ENCODE measurements around the gene SRGAP2C. TPM values are rescaled to one million over a fixed set of nuclear protein-coding genes. Genes with fewer than 3 reads are reported as not detected.
"Not testable (repeated sequence)": the region's sequence is repeated elsewhere in the genome, so short reads cannot be mapped to it uniquely, and the experiment has no call there.

SRGAP2C gene
- polyA plus RNA-seq, 1 donor from 2014 or later = 2.7 TPM

GRCh38 chr1:121207328-121207727 lies 22.6 kb downstream of the SRGAP2C start:
- H3K36me3 Mint-ChIP-seq, H3K4me3 Mint-ChIP-seq, H3K27ac Mint-ChIP-seq, H3K4me1 Mint-ChIP-seq, H3K9me3 Mint-ChIP-seq, H3K27me3 Mint-ChIP-seq: not testable (repeated sequence)

DNA sequence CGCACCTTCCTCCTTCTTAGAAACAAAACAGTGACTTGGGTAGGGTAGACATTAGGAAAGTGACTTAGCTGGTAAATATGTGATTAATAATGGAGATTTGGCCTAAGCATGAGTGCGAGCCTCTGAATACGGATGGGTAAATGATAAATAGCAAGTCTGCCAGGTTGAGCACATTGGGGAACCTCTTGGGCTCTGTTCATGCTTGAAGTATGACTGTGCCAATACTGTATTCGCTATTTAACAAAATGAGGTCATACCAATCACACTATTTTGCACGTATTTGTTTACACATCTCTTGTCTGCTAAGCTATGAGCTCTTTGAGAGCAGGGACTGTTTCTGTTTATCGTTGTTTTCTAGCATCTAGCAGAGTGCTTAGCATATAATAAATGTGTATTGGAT lies 23.6 kb downstream of the SRGAP2C start:
- not testable (repeated sequence) for H3K9me3 Mint-ChIP-seq, H3K4me3 Mint-ChIP-seq, H3K27ac Mint-ChIP-seq, H3K4me1 Mint-ChIP-seq, H3K27me3 Mint-ChIP-seq, H3K36me3 Mint-ChIP-seq

DNA sequence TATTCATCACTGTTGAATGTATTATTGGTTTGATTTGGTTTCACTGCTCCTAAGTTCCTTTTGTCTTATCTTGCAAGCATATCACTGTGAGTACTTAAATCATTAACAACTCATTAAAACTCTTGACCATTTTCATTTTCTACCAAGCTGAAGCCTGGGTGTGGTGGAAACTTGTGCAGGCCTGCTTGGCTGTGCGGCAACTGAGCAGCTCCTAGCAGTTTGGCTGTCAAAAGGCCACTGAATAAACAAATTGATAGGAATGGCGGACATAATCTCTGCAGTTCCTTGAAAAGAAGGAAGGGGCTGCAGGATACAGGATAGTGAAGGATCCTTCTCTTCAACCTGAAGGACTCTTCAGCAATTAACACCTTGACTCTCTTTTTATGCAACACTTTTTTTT lies 26.0 kb downstream of the SRGAP2C start:
- not testable (repeated sequence) for H3K27ac Mint-ChIP-seq, H3K4me3 Mint-ChIP-seq, H3K36me3 Mint-ChIP-seq, H3K27me3 Mint-ChIP-seq, H3K9me3 Mint-ChIP-seq, H3K4me1 Mint-ChIP-seq

DNA sequence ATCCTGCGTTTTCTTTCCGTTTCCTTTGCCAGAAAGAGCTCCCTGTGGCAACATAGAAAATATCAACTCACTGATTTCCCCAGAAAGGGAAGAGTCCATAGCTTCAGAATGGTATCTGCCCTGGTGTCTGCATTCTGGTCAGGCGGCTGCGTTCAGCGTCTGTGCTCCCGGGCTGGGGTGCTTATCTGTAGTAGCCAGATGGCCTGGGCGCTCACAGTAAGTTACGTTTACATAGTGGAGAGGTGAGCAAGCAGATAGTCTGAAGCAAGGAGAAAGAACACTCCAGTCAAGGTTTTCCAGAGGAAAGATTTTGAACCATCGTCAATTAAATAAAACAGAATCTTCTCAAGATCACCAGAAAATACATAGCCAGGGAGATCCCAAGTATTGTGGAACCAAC lies 28.7 kb downstream of the SRGAP2C start:
- not testable (repeated sequence) for H3K27me3 Mint-ChIP-seq, H3K36me3 Mint-ChIP-seq, H3K4me3 Mint-ChIP-seq, H3K4me1 Mint-ChIP-seq, H3K9me3 Mint-ChIP-seq, H3K27ac Mint-ChIP-seq

DNA sequence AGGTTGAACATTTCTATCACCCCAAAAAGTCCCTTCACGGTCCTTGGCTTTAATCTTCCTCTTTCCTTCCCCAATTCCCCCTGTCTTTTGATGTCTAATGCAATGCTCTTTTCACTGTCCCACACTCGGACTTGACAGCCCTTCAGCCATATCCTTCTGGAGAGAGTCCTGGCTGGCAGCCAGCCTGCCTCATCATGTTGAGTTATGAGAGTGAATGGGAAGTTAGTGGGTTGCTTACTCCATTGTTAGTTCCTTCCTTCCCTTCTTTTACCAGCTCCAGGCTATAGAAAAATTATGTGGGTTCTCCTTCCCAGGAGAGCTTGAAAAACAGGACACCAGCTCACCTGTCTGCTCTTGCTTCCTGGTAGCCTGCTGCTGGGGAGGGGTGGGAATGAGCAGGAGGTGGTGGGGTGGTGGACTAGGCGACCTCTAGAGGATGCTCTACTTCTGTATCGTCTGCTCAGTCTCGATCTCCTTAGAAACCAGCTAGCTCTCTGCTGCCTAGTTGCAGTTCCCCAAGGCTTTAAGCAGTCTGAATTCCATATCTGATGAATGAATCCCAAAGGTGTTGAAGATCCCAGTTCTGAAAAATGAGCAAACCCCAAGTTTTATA lies 29.9 kb downstream of the SRGAP2C start:
- not testable (repeated sequence) for H3K4me1 Mint-ChIP-seq

DNA sequence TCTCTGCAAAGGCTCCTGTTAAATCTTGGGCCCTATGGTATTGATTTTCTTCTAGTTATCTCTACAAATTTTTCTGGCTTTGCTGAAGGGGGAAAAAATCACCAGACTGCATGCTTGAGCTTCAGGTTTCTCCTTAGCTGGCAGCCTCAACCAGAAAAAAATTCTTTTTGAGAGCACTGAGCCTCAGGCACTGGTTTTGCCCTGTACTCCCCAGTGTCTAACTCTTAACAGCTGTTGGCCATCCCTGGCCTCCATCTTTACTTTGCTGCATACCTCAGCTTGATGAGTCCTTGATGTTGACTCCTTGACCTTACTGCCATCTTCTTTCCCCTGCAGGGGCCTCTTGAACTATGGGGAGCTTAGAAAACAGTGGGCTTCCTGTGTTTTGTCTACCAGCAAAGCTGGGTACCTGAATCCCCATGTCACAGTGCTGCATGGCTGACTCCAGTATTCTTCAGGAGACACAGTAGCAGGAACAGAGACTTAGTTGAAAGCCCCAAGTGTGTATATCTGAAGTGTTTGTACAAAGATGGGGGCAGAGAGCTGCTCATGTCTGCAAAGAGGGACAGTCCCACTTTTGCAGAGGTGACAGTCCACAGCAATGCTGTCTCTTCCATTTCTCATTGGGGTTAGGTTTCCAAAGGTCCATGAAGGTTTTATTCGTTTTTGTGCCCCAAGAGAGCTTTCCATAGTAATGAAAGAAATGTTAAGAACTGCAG lies 31.1 kb downstream of the SRGAP2C start:
- H3K36me3 Mint-ChIP-seq, H3K9me3 Mint-ChIP-seq, H3K4me3 Mint-ChIP-seq, H3K4me1 Mint-ChIP-seq, H3K27ac Mint-ChIP-seq, H3K27me3 Mint-ChIP-seq: not testable (repeated sequence)

More for the DNA sequence above, 29.9 kb downstream of the SRGAP2C start:
- not testable (repeated sequence) for H3K4me3 Mint-ChIP-seq, H3K36me3 Mint-ChIP-seq, H3K27ac Mint-ChIP-seq, H3K9me3 Mint-ChIP-seq, H3K27me3 Mint-ChIP-seq

DNA sequence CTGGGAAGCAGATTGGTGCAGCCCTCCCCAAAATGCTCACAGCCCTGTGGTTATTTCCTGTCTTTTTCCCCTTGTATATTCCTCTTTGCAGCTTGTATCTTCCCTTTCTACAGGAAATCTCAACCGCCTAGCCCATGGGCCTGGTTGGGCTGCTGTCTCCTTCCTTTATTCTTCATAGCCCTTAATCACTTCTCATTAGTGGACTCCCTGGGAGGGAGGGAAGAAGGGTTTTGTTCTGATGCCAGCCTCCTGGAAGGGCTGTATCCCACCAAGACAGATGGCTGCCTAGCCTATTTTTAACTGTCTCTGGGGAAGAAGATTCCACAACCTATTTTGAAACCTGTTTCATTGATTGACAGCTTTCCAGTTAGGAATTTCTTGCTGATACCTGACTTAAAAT lies 31.9 kb downstream of the SRGAP2C start:
- not testable (repeated sequence) for H3K4me1 Mint-ChIP-seq, H3K4me3 Mint-ChIP-seq, H3K9me3 Mint-ChIP-seq, H3K27me3 Mint-ChIP-seq, H3K36me3 Mint-ChIP-seq, H3K27ac Mint-ChIP-seq

GRCh38 chr1:121221770-121222169 lies 37.0 kb downstream of the SRGAP2C start:
- H3K9me3 Mint-ChIP-seq, H3K36me3 Mint-ChIP-seq, H3K27me3 Mint-ChIP-seq: not testable (repeated sequence)
- peaks cover 3 to 10% (median 5%) of the 10 kb centered on the region in 3 donors for H3K4me1 Mint-ChIP-seq
- H3K4me3 Mint-ChIP-seq = peak overlapping the region in 1 of 4 donors; percentile 5
- H3K27ac Mint-ChIP-seq = peak overlapping the region in 2 of 3 donors; percentile 43 to 90

DNA sequence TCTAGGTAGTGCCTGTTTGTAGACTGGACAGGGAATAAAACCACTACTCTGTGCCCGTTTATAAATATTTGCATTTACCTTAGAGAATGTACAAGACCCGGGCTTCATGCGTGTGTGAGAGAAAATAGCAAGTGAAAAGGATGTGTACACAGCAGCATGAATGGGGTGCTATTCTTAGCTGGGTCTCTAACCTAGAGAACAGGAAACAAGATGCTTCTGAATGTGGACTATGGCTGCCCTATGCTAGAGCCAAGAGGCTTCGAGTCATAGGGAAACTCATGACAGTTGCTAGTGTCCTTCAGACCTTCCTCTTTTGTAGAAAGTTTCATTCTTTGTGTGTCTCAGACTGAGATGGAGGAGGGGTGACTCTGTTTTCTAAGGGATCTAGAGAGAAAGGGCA lies 39.9 kb downstream of the SRGAP2C start:
- H3K27me3 Mint-ChIP-seq, H3K9me3 Mint-ChIP-seq, H3K36me3 Mint-ChIP-seq: not testable (repeated sequence)
- Mint-ChIP-seq H3K4me3 (peak overlapping the region in 2 of 4 donors; percentile 45 to 65), H3K27ac (peak overlapping the region in 1 of 3 donors; percentile 74), H3K4me1 (peaks cover 3 to 10% (median 5%) of the 10 kb centered on the region in 3 donors)

- not testable (repeated sequence) for H3K27ac Mint-ChIP-seq, H3K9me3 Mint-ChIP-seq, H3K36me3 Mint-ChIP-seq, H3K27me3 Mint-ChIP-seq, H3K4me3 Mint-ChIP-seq
- H3K4me1 Mint-ChIP-seq = peaks cover 3 to 10% (median 5%) of the 10 kb centered on the region in 3 donors
Measured at GRCh38 chr1:121226295-121226904, 41.6 kb downstream of the SRGAP2C start.

- not testable (repeated sequence) for H3K27ac Mint-ChIP-seq, H3K4me1 Mint-ChIP-seq, H3K9me3 Mint-ChIP-seq, H3K4me3 Mint-ChIP-seq, H3K36me3 Mint-ChIP-seq, H3K27me3 Mint-ChIP-seq
Measured at GRCh38 chr1:121226925-121227324, 42.1 kb downstream of the SRGAP2C start.

GRCh38 chr1:121227544-121228330 lies 43.0 kb downstream of the SRGAP2C start:
- H3K27ac Mint-ChIP-seq, H3K4me3 Mint-ChIP-seq, H3K36me3 Mint-ChIP-seq, H3K9me3 Mint-ChIP-seq, H3K27me3 Mint-ChIP-seq, H3K4me1 Mint-ChIP-seq: not testable (repeated sequence)

GRCh38 chr1:121230636-121231035 lies 45.9 kb downstream of the SRGAP2C start:
- H3K27me3 Mint-ChIP-seq, H3K9me3 Mint-ChIP-seq, H3K4me3 Mint-ChIP-seq, H3K4me1 Mint-ChIP-seq, H3K27ac Mint-ChIP-seq, H3K36me3 Mint-ChIP-seq: not testable (repeated sequence)

DNA sequence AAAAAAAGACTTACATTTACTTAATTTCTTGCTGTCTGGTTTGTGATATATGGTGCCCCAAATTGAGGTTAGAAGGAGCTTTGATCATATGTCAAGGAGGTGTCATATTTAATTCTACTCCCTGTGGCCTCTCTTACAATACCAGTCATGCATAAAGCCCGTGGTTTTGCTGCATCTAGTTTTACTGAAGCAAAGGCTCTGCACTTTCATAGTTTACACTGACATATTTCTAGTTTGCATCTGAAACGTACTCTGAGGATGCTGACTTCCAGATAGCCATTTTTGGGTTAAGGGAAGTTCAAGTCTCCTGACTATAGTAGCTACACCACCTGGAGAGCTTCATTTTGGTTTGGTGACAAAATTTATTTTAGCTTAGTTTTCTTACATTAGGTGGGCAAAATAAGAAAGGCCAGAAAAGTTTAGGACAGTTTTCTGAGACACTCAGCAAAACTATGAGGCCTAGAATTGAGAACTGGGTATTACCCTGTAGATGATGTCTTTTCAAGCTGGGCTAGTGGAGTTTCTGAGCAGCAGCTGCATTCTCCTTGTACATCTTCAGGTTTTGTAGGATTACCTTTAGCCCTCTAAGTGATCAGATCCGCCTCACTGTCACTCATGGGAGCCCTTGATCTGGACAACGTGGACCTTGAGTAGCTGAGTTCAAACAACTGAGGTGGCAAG lies 47.8 kb downstream of the SRGAP2C start:
- H3K4me3 Mint-ChIP-seq, H3K9me3 Mint-ChIP-seq, H3K36me3 Mint-ChIP-seq, H3K4me1 Mint-ChIP-seq, H3K27me3 Mint-ChIP-seq, H3K27ac Mint-ChIP-seq: not testable (repeated sequence)

DNA sequence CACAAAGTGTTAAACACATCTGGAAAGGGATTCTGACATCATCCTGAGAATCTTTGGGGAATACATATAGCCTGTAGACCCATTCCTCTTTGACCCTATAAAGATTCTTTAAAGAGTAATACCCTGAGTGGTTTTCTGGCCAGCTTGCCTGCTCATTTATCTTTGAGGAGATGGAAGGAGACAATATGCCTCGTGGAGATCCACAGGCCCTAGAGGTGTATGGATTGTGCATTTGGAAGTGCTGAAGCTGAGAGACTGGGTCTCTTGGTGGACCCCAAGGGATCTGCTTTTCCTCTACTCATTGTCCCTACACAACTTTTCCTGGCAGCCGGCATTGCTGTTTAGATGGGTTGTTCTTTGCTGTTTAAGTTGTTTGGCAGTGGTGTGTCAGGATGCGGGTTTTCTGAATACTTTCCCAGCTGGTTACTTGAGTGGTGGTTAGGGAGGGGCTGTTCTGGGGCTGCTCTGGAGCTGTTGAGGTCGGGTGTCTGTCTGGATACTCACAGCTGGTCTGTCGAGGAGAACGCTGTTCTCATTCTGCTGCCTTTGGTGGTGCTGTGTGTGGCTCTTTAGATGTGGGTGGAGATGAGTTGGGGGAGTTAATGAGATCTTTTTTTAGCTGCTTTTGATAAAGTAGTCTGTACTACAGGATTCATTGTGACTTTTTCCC lies 49.5 kb downstream of the SRGAP2C start:
- H3K4me3 Mint-ChIP-seq, H3K36me3 Mint-ChIP-seq, H3K9me3 Mint-ChIP-seq, H3K27ac Mint-ChIP-seq, H3K27me3 Mint-ChIP-seq, H3K4me1 Mint-ChIP-seq: not testable (repeated sequence)
